ENCODE data around the gene GRID2. TPM values are rescaled to one million over a fixed set of nuclear protein-coding genes. Genes with fewer than 3 reads are reported as not detected.

Gene GRID2
- total RNA-seq, 4 donors from 2014 or later, result 0.16 TPM; not detected in 3

- WGBS, 2 donors (ENCODE audit: low coverage in 1 of 2), result 69% methylated on average over 2 of the region's 2 CpGs; no CpG with 5 or more reads in 1 of the 2 donors
- in situ Hi-C loops (cut with MboI; ENCODE audit: low pct_ligation_motif_present in 1 of 4, low pct_unique_long_range_greater_than_20kb in 1 of 4, low sequenced_read_pairs in 3 of 4) (no loop called here), intact Hi-C loops (cut with DNase I; ENCODE audit: low total_unique reads) (no loop called here)
- H3K4me1 ChIP-seq, result no peaks in the 10 kb centered on the region
- no peak for TF ChIP-seq POLR2AphosphoS5 (IDR thresholded peaks at IDR 0.05)
- H3K27me3 ChIP-seq, result no peaks in the 10 kb centered on the region
- DNase-seq, result no peak
- no peak overlapping the region for H3K27ac ChIP-seq
- no peak overlapping the region for H3K4me3 ChIP-seq
- no peaks in the 10 kb centered on the region for H3K36me3 ChIP-seq
- no peaks in the 10 kb centered on the region for H3K9me3 ChIP-seq
Measured at GRCh38 chr4:92520563-92520962, 216.8 kb downstream of the GRID2 start.

- no peak for DNase-seq
- Histone ChIP-seq H3K9me3 (no peaks in the 10 kb centered on the region), H3K4me1 (no peaks in the 10 kb centered on the region), H3K36me3 (no peaks in the 10 kb centered on the region), H3K27me3 (no peaks in the 10 kb centered on the region), H3K27ac (no peak overlapping the region), H3K4me3 (no peak overlapping the region)
- in situ Hi-C loops (cut with MboI; ENCODE audit: low pct_ligation_motif_present in 1 of 4, low pct_unique_long_range_greater_than_20kb in 1 of 4, low sequenced_read_pairs in 3 of 4), result no loop called here
- 74% methylated on average over 2 of the region's 2 CpGs for WGBS, 2 donors (ENCODE audit: low coverage in 1 of 2)
- intact Hi-C loops (cut with DNase I; ENCODE audit: low total_unique reads), result no loop called here
- TF ChIP-seq POLR2AphosphoS5 (IDR thresholded peaks at IDR 0.05), result no peak
- no peak for TF ChIP-seq CTCF (IDR thresholded peaks at IDR 0.05)
- no peak for TF ChIP-seq POLR2A (IDR thresholded peaks at IDR 0.05)
- no peak for TF ChIP-seq EP300 (IDR thresholded peaks at IDR 0.05; ENCODE audit: low read depth)
Measured at GRCh38 chr4:92521941-92522340, 218.2 kb downstream of the GRID2 start.

GRCh38 chr4:92522356-92522755 is 218.6 kb downstream of the GRID2 start:
- no peaks in the 10 kb centered on the region for H3K36me3 ChIP-seq
- no peaks in the 10 kb centered on the region for H3K4me1 ChIP-seq
- TF ChIP-seq CTCF (IDR thresholded peaks at IDR 0.05), result no peak
- TF ChIP-seq POLR2AphosphoS5 (IDR thresholded peaks at IDR 0.05), result no peak
- no peak for TF ChIP-seq POLR2A (IDR thresholded peaks at IDR 0.05)
- 45 to 48% methylated on average over 3 of the region's 3 CpGs for WGBS, 2 donors (ENCODE audit: low coverage in 1 of 2)
- no peak overlapping the region for H3K4me3 ChIP-seq
- no peak overlapping the region for H3K27ac ChIP-seq
- H3K9me3 ChIP-seq, result no peaks in the 10 kb centered on the region
- no peaks in the 10 kb centered on the region for H3K27me3 ChIP-seq
- intact Hi-C loops (cut with DNase I; ENCODE audit: low total_unique reads), result no loop called here
- DNase-seq, result no peak
- in situ Hi-C loops (cut with MboI; ENCODE audit: low pct_ligation_motif_present in 1 of 4, low pct_unique_long_range_greater_than_20kb in 1 of 4, low sequenced_read_pairs in 3 of 4), result no loop called here

GRCh38 chr4:92524131-92524530 is 220.4 kb downstream of the GRID2 start:
- no peaks in the 10 kb centered on the region for H3K9me3 ChIP-seq
- DNase-seq, result no peak

More at GRCh38 chr4:92524131-92524530, 220.4 kb downstream of the GRID2 start:
- TF ChIP-seq EP300 (IDR thresholded peaks at IDR 0.05; ENCODE audit: low read depth), result no peak
- no peak for TF ChIP-seq CTCF (IDR thresholded peaks at IDR 0.05)
- TF ChIP-seq POLR2A (IDR thresholded peaks at IDR 0.05), result no peak
- no peak for TF ChIP-seq POLR2AphosphoS5 (IDR thresholded peaks at IDR 0.05)
- in situ Hi-C loops (cut with MboI; ENCODE audit: low pct_ligation_motif_present in 1 of 4, low pct_unique_long_range_greater_than_20kb in 1 of 4, low sequenced_read_pairs in 3 of 4), result no loop called here
- Histone ChIP-seq H3K36me3 (no peaks in the 10 kb centered on the region), H3K4me1 (no peaks in the 10 kb centered on the region), H3K27ac (no peak overlapping the region), H3K27me3 (no peaks in the 10 kb centered on the region), H3K4me3 (no peak overlapping the region)
- intact Hi-C loops (cut with DNase I; ENCODE audit: low total_unique reads), result no loop called here

Measured in transverse colon (tissue), 4 donors.